ENCODE measurements around the gene FLT3LG. TPM values are rescaled to one million over a fixed set of nuclear protein-coding genes. Genes with fewer than 3 reads are reported as not detected.
A peak's percentile ranks its signal among the peaks of the same experiment; 100 is the strongest.

The FLT3LG gene
- total RNA-seq, 1 experiment from 2014 or later = 0.18 TPM

DNA sequence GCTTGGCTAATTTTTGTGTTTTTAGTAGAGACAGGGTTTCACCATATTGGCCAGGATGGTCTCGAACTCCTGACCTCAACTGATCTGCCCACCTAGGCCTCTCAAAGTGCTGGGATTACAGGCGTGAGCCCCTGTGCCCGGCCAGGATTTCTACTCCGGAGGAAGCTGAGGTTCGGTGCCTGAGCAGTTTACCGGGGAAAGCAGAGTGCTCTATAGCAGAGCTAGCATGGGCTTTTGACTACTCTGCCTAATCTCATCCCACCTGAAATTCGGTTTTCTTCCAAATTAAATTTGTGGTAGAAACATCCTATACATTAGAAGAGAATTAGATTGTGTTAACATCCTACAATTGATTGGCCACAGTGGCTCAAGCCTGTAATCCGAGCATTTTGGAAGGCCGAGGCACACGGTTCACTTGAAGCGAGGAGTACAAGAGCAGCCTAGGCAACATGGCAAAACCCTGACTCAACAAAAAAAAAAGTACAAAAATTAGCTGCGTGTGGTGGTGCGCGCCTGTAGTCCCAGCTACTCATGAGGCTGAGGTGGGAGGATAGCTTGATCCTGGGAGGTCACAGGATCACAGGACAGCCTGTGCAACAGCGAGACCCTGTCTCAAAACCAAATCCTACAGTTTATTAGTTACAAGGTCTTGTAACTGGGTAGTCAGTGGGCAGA is 15.0 kb downstream of the FLT3LG start:
- Histone ChIP-seq H3K9ac (ENCODE audit: low read length) (peak overlapping the region; percentile 97), H2AFZ (ENCODE audit: low read length) (no peak overlapping the region), H3K79me2 (ENCODE audit: low read length) (peaks cover 38% of the 10 kb centered on the region), H4K20me1 (ENCODE audit: low read length) (peaks cover 41% of the 10 kb centered on the region), H3F3A (ENCODE audit: low read length, unreplicated experiment) (peaks cover 46% of the 10 kb centered on the region), H3K4me1 (ENCODE audit: insufficient read depth, low read length) (peaks cover 12% of the 10 kb centered on the region; the same call in 1 of the 2 replicates), H3K27ac (ENCODE audit: low read length) (peak overlapping the region; percentile 56), H3K4me3 (ENCODE audit: low read length) (peak overlapping the region; percentile 89), H3K36me3 (ENCODE audit: low read depth, low read length) (peaks cover 49% of the 10 kb centered on the region), H3K9me2 (replicated peaks; ENCODE audit: low read length) (no peaks in the 10 kb centered on the region), H3K27me3 (ENCODE audit: low read length) (no peaks in the 10 kb centered on the region), H3K4me2 (ENCODE audit: low read length) (peak overlapping the region; percentile 80), H3K9me3 (ENCODE audit: low read length) (no peaks in the 10 kb centered on the region)
- no peak for TF ChIP-seq EZH2 (IDR thresholded peaks at IDR 0.05; ENCODE audit: low read length, unreplicated experiment)
- no peak for TF ChIP-seq EZH2phosphoT487 (IDR thresholded peaks at IDR 0.05; ENCODE audit: borderline replicate concordance, low read length)
- TF ChIP-seq, protein P1, sequence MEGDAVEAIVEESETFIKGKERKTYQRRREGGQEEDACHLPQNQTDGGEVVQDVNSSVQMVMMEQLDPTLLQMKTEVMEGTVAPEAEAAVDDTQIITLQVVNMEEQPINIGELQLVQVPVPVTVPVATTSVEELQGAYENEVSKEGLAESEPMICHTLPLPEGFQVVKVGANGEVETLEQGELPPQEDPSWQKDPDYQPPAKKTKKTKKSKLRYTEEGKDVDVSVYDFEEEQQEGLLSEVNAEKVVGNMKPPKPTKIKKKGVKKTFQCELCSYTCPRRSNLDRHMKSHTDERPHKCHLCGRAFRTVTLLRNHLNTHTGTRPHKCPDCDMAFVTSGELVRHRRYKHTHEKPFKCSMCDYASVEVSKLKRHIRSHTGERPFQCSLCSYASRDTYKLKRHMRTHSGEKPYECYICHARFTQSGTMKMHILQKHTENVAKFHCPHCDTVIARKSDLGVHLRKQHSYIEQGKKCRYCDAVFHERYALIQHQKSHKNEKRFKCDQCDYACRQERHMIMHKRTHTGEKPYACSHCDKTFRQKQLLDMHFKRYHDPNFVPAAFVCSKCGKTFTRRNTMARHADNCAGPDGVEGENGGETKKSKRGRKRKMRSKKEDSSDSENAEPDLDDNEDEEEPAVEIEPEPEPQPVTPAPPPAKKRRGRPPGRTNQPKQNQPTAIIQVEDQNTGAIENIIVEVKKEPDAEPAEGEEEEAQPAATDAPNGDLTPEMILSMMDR (conservative IDR thresholded peaks at IDR 0.05; ENCODE audit: low read depth, low read length) = no peak
- ATAC-seq = no peak
- CTCF ChIA-PET = no interaction called here
- intact Hi-C loops (cut with micrococcal nuclease) = no loop called here
- POLR2A ChIA-PET (ENCODE audit: unreplicated experiment) = interaction anchor here (1.1 kb wide), 1 partner anchor 14 kb away, joined by 3 read pairs; no protein-coding TSS in a partner anchor
- no TSS peak for BruUV-seq (replicated peaks)
- no peak for DNase-seq

- Histone ChIP-seq H2AFZ (ENCODE audit: low read length) (no peak overlapping the region), H3K4me1 (ENCODE audit: insufficient read depth, low read length) (peaks cover 12% of the 10 kb centered on the region; the same call in 1 of the 2 replicates), H3K36me3 (ENCODE audit: low read depth, low read length) (peaks cover 49% of the 10 kb centered on the region), H3K27me3 (ENCODE audit: low read length) (no peaks in the 10 kb centered on the region), H3K79me2 (ENCODE audit: low read length) (peaks cover 38% of the 10 kb centered on the region), H3K9me2 (replicated peaks; ENCODE audit: low read length) (no peaks in the 10 kb centered on the region), H3K9me3 (ENCODE audit: low read length) (no peaks in the 10 kb centered on the region), H3K4me3 (ENCODE audit: low read length) (peak overlapping the region; percentile 89), H3F3A (ENCODE audit: low read length, unreplicated experiment) (peaks cover 49% of the 10 kb centered on the region), H3K9ac (ENCODE audit: low read length) (peak overlapping the region; percentile 97), H4K20me1 (ENCODE audit: low read length) (peaks cover 41% of the 10 kb centered on the region), H3K27ac (ENCODE audit: low read length) (peak overlapping the region; percentile 56), H3K4me2 (ENCODE audit: low read length) (peak overlapping the region; percentile 80)
- intact Hi-C loops (cut with micrococcal nuclease) = no loop called here
- no peak for ATAC-seq
- ChIA-PET POLR2A (ENCODE audit: unreplicated experiment) (no interaction called here), CTCF (no interaction called here)
- no peak for DNase-seq
- TF ChIP-seq, protein P1 (conservative IDR thresholded peaks at IDR 0.05; ENCODE audit: low read depth, low read length) = no peak
- no peak for TF ChIP-seq EZH2phosphoT487 (IDR thresholded peaks at IDR 0.05; ENCODE audit: borderline replicate concordance, low read length)
- no peak for TF ChIP-seq EZH2 (IDR thresholded peaks at IDR 0.05; ENCODE audit: low read length, unreplicated experiment)
- no TSS peak for BruUV-seq (replicated peaks)
These were observed 15.7 kb downstream of the FLT3LG start for GRCh38 chr19:49489601-49490167.
